Neural crest cell (in vitro differentiated cells): ENCODE data around the gene MAGI2. TPM values are rescaled to one million over a fixed set of nuclear protein-coding genes. Genes with fewer than 3 reads are reported as not detected.

Source experiments
- DNase-seq: peaks from one replicate; pipeline ENCODE4 v3.0.0; 2021; ENCODE audit warnings: low read depth, mixed read lengths, low spot score
- H3K27ac Mint-ChIP-seq: one replicate; pipeline ENCODE4 v1.8.0; 2021; ENCODE audit warnings: mild to moderate bottlenecking, mixed read lengths; ENCODE audit not compliant: unreplicated experiment
- H3K27me3 Mint-ChIP-seq: 2 replicates; pipeline ENCODE4 v1.8.0; 2021; ENCODE audit warnings: low read depth, mild to moderate bottlenecking, mixed read lengths
- H3K36me3 Mint-ChIP-seq: 2 replicates; pipeline ENCODE4 v1.8.0; 2021; ENCODE audit warnings: low read depth, mild to moderate bottlenecking, mixed read lengths
- H3K4me1 Mint-ChIP-seq: 2 replicates; pipeline ENCODE4 v1.8.0; 2021; ENCODE audit warnings: mixed read lengths
- H3K4me3 Mint-ChIP-seq: one replicate; pipeline ENCODE4 v1.8.0; 2021; ENCODE audit warnings: mild to moderate bottlenecking, mixed read lengths
- H3K9me3 Mint-ChIP-seq: 2 replicates; pipeline ENCODE4 v1.8.0; 2021; ENCODE audit warnings: mixed read lengths
- CTCF ChIP-seq: fragments of 200-600 bp; sonication (generic); conservative IDR thresholded peaks from 2 replicates; pipeline ENCODE4 v1.5.0; 2021; ENCODE audit warnings: antibody characterized with exemption, mild to moderate bottlenecking
- total RNA-seq: library from RNA; stranded (reverse); gene quantifications from 2 replicates; pipeline ENCODE4 v1.2.1, GENCODE V29; 2021

Gene MAGI2
- total RNA-seq, 1 donor from 2014 or later: 10.0 TPM

- Mint-ChIP-seq H3K4me3 (no peak overlapping the region), H3K9me3 (peaks cover 3% of the 10 kb centered on the region), H3K36me3 (no peaks in the 10 kb centered on the region), H3K27me3 (no peaks in the 10 kb centered on the region), H3K27ac (no peak overlapping the region), H3K4me1 (no peaks in the 10 kb centered on the region)
- TF ChIP-seq CTCF: no peak
- no peak for DNase-seq
Measured at GRCh38 chr7:78433421-78433820, 1020.0 kb downstream of the MAGI2 start.

GRCh38 chr7:78429878-78430277 lies 1023.6 kb downstream of the MAGI2 start:
- Mint-ChIP-seq H3K4me1 (no peaks in the 10 kb centered on the region), H3K9me3 (peaks cover 5% of the 10 kb centered on the region), H3K27me3 (no peaks in the 10 kb centered on the region), H3K4me3 (no peak overlapping the region), H3K27ac (no peak overlapping the region), H3K36me3 (no peaks in the 10 kb centered on the region)
- DNase-seq: no peak
- no peak for TF ChIP-seq CTCF

GRCh38 chr7:78427209-78427608 lies 1026.3 kb downstream of the MAGI2 start:
- no peak overlapping the region for H3K27ac Mint-ChIP-seq
- H3K27me3 Mint-ChIP-seq: no peaks in the 10 kb centered on the region
- H3K4me1 Mint-ChIP-seq: peaks cover 5% of the 10 kb centered on the region
- H3K4me3 Mint-ChIP-seq: no peak overlapping the region
- no peaks in the 10 kb centered on the region for H3K36me3 Mint-ChIP-seq
- TF ChIP-seq CTCF: no peak
- H3K9me3 Mint-ChIP-seq: peaks cover 8% of the 10 kb centered on the region
- DNase-seq: no peak

GRCh38 chr7:78420001-78420400 lies 1033.5 kb downstream of the MAGI2 start:
- H3K9me3 Mint-ChIP-seq: peaks cover 9% of the 10 kb centered on the region
- H3K4me1 Mint-ChIP-seq: peaks cover 17% of the 10 kb centered on the region
- TF ChIP-seq CTCF: no peak
- no peak for DNase-seq
- H3K4me3 Mint-ChIP-seq: no peak overlapping the region
- no peak overlapping the region for H3K27ac Mint-ChIP-seq
- H3K27me3 Mint-ChIP-seq: no peaks in the 10 kb centered on the region
- H3K36me3 Mint-ChIP-seq: peaks cover 3% of the 10 kb centered on the region

- H3K4me3 Mint-ChIP-seq: no peak overlapping the region
- peaks cover 3% of the 10 kb centered on the region for H3K36me3 Mint-ChIP-seq
- peaks cover 5% of the 10 kb centered on the region for H3K9me3 Mint-ChIP-seq
- H3K27ac Mint-ChIP-seq: no peak overlapping the region
- DNase-seq: no peak
- H3K27me3 Mint-ChIP-seq: no peaks in the 10 kb centered on the region
- TF ChIP-seq CTCF: no peak
- H3K4me1 Mint-ChIP-seq: peaks cover 12% of the 10 kb centered on the region
Measured at GRCh38 chr7:78417180-78417853, 1036.2 kb downstream of the MAGI2 start.
